HG02571 (cell line): ENCODE results near the gene MCM5.
"Not testable (repeated sequence)": the region's sequence is repeated elsewhere in the genome, so short reads cannot be mapped to it uniquely, and the experiment has no call there.

Source experiments
- ATAC-seq: cut with Tn5 transposase; IDR thresholded peaks from one replicate; pipeline ENCODE4 v1.9.1; 2021; ENCODE audit warnings: mild to moderate bottlenecking, moderate library complexity; ENCODE audit not compliant: unreplicated experiment

The MCM5 gene

DNA sequence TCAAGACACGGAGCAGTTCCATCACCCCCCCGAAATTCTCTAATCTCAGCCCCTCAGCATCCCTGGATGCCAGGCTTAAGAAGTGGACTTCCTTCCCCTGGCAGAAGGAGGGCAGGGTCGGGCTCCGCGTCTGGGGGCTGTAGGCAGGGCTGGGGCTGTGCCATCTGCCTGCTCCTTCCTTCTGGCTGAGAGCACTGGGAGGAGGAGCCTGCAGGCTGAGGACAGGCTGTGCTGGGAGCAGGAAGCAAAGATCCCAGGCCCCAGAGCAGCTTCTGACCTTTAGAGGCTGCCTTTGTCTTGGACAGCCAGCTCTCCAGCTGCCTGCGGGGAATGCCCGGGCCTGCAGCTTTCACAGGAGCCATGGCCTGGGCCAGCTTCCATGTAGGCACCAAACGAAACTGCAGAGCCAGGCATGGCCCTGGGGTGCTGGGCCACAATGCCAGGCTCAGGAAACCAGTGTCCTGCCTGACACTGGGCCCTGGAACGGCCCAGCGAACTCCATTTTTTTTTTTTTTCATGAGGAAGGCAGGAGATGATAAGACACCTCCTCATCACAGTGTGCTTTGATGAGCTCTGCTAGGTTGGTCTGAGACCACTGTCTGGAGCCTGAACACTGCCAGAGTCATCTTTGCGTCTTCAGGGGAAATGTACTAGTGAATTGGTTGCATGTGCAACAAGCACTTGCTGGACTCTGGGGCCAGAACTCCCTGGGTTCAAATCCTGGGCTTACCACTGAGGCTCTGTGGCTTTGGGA, 67.9 kb downstream of the MCM5 start:
- ATAC-seq = no peak

DNA sequence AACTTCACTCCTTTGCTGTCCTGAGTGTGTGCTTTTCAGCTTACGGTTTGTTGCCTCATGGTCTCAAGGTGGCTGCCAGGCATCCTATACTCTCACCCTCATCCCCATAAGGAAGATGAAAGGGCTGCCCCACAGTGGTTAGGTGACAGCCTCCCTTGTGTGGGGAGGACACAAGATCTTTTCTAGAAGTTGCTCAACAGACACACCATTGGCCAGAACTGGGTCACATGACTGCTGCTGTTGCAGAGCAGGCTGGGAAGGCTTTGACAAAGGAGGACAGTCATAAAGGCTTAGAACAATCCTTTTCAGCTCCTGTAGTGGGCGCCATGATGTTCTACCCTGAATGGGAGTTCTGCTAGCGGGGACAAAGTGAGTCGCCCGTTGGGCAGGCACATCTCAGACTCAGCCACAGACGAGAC, 71.0 kb downstream of the MCM5 start:
- no peak for ATAC-seq

GRCh38 chr22:35471566-35471965, 71.6 kb downstream of the MCM5 start:
- ATAC-seq = not testable (repeated sequence)

DNA sequence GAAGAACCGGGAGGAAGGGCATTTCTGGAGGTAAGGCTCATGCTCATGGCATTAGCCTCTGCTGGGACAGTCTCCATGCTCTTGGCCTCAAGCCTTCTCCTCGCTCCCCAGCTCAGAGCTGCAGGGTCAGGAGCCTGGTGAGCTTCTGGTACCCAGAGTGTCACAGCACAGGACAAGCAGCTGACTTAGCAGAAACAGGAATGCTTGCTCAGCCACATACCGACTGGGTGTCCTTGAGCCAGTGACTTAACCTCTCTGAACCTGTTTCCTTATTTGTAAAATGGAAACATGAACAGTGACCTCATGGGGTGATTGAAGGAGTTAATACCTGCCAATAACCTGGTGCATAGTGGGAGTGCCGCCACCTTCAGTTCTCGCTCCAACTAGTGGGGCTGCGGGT, 72.5 kb downstream of the MCM5 start:
- no peak for ATAC-seq

DNA sequence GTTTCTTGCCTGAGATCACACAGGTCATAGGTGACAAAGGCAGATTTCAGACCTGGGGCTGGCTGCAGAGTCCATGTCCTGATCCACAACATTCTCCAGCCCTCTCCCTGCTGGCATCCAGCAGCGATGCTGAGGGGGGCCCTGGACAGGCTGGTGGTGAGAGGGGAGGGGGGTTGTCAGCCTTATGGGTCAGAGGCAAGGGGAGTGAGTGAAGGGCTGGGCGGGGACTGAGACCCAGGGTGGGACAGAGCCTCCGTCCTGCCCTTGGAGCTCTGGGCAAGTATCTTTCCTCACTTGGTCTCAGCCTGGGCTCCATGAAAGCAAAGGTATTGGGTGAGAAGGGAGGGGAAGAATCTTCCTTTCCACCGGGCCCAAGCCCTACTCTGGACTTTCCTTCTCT, 74.0 kb downstream of the MCM5 start:
- ATAC-seq = no peak
